ENCODE data around the gene APRT. TPM values are rescaled to one million over a fixed set of nuclear protein-coding genes. Genes with fewer than 3 reads are reported as not detected.

Gene APRT
- total and polyA plus RNA-seq, 9 of the 15 experiments (the other 6 are each of a cell fraction or from before 2014, with no cell fraction given): 41.7 to 409 (median 146) TPM

- TF ChIP-seq ATF6 (CRISPR knock-in tag; IDR thresholded peaks at IDR 0.05) (peak; percentile 83; the same call in 1 of the 2 replicates), MAFG (tag; conservative IDR thresholded peaks at IDR 0.05) (no peak), HDAC1 (IDR thresholded peaks at IDR 0.05) (peak in 1 of 2 experiments; percentile 86; a peak in 1 of 4 replicates), SMARCB1 (IDR thresholded peaks at IDR 0.05; ENCODE audit: insufficient read length, low read depth) (no peak), PCBP2 (IDR thresholded peaks at IDR 0.05; ENCODE audit: low read depth, low read length, poor library complexity, severe bottlenecking) (no peak), E2F5 (CRISPR knock-in tag; IDR thresholded peaks at IDR 0.05) (no peak), BRD9 (IDR thresholded peaks at IDR 0.05; ENCODE audit: low read depth, partially characterized antibody) (no peak), ZNF280A (IDR thresholded peaks at IDR 0.05; ENCODE audit: low read depth, partially characterized antibody) (no peak), PHF8 (IDR thresholded peaks at IDR 0.05; ENCODE audit: borderline replicate concordance, low read length) (peak; percentile 76; the same call in 1 of the 2 replicates), RBM25 (IDR thresholded peaks at IDR 0.05; ENCODE audit: low read depth, low read length, severe bottlenecking) (no peak), MLLT1 (IDR thresholded peaks at IDR 0.05) (no peak), PHB2 (IDR thresholded peaks at IDR 0.05; ENCODE audit: low read depth) (no peak), FOS (IDR thresholded peaks at IDR 0.05; ENCODE audit: extremely low read depth, insufficient read length) (no peak), STAG1 (CRISPR knock-in tag; IDR thresholded peaks at IDR 0.05; ENCODE audit: borderline replicate concordance) (peak; percentile 98), PRDM10 (IDR thresholded peaks at IDR 0.05; ENCODE audit: partially characterized antibody) (peak; percentile 66)
These were observed at the start of gene APRT (continued) for GRCh38 chr16:88811769-88812512.
